ENCODE results near the gene SLC25A14. TPM values are rescaled to one million over a fixed set of nuclear protein-coding genes. Genes with fewer than 3 reads are reported as not detected.

The SLC25A14 gene
- total RNA-seq, 1 donor from 2014 or later = 14.7 TPM

- no peaks in the 10 kb centered on the region for H3K9me3 ChIP-seq
- DNase-seq (no peak), ATAC-seq (no peak)
- no peak overlapping the region for H3K4me3 ChIP-seq
- no peak for TF ChIP-seq CTCF (IDR thresholded peaks at IDR 0.05)
- no peaks in the 10 kb centered on the region for H3K27me3 ChIP-seq (ENCODE audit: low read depth)
- intact Hi-C loops (cut with DNase I) = no loop called here
- H3K27ac ChIP-seq = no peak overlapping the region
- no peaks in the 10 kb centered on the region for H3K36me3 ChIP-seq
- no peaks in the 10 kb centered on the region for H3K4me1 ChIP-seq
These were observed 79.0 kb downstream of the SLC25A14 start for GRCh38 chrX:130418740-130419139.

GRCh38 chrX:130419263-130419662 lies 79.5 kb downstream of the SLC25A14 start:
- H3K4me1 ChIP-seq = no peaks in the 10 kb centered on the region
- H3K4me3 ChIP-seq = no peak overlapping the region
- intact Hi-C loops (cut with DNase I) = no loop called here
- no peak overlapping the region for H3K27ac ChIP-seq
- DNase-seq (no peak), ATAC-seq (no peak)
- H3K27me3 ChIP-seq (ENCODE audit: low read depth) = no peaks in the 10 kb centered on the region
- H3K9me3 ChIP-seq = no peaks in the 10 kb centered on the region
- no peak for TF ChIP-seq CTCF (IDR thresholded peaks at IDR 0.05)
- H3K36me3 ChIP-seq = no peaks in the 10 kb centered on the region

Other genes starting within 250 kb of the SLC25A14 start
- gene ELF4, start 229.4 kb upstream of the SLC25A14 start, total RNA-seq = 24.1 TPM
- 23.1 TPM for gene AIFM1, start 174.1 kb upstream of the SLC25A14 start, total RNA-seq
- gene RAB33A, start 168.0 kb upstream of the SLC25A14 start, total RNA-seq = 0.59 TPM
- gene ZNF280C, start 71.0 kb upstream of the SLC25A14 start, total RNA-seq = 5.6 TPM
- not detected for gene GPR119, start 45.8 kb downstream of the SLC25A14 start, total RNA-seq
- 17.9 TPM for gene RBMX2, start 62.1 kb downstream of the SLC25A14 start, total RNA-seq